ENCODE results near the gene EXOSC9.

Gene EXOSC9

GRCh38 chr4:121824171-121824527 is 23.0 kb downstream of the EXOSC9 start:
- DNase-seq, result no peak

DNA sequence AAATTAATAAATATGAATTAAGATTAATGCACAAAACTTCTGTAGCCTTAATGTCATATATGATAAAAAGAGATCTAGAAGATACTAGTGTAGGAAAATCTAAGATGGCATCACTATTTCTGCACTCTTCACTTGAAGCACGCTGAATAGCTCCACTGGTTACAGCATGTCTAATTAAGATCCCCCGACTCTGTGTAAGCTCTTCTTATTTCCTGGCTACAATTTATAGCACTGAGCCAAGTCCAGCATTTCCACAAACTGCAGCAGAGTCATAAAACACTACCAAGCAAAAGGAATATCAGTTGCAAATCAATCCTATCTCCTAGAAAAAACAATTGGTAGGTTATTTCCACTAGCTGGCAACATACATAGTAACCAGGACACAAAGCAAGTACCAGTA is 23.8 kb downstream of the EXOSC9 start:
- DNase-seq, result no peak

DNA sequence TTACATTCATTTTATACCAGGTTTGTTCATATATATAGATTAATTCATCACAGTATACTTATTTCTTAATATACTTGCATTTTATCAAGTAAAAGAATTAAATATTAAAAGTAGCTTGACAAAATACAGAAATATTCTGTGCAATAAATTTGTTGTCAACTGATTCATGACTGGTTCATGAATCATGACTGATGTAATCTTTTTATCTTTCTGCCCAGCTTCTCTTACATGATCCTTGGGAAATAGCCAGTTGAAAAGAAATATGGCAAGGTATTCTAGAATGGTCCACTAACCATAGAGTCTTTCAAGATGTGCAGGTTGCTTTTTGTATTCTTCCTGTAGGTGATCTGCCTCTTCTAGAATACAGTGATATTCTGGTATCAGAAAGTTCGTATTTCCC is 26.7 kb downstream of the EXOSC9 start:
- no peak for DNase-seq

- no peak for DNase-seq
Observed at GRCh38 chr4:121829511-121829910, 28.4 kb downstream of the EXOSC9 start.

DNA sequence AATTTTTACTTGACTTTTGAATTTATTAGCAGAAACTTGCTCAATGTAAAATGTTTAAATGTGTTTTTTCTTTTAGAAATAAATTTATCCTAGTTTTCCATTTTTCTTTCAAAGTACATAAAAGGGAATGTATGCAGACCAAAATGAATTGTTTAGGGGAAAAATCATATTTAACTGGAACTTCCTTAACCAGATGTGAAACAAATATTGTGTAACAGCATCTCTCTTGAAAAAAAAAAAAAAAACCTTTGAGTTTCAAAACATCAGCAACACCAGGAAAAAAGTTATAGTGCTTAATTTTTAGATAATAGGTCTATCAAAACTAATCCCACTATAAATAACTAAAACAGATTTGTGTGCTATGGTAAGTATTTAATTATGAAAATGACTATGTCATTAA is 37.0 kb downstream of the EXOSC9 start:
- no peak for DNase-seq

GRCh38 chr4:121842862-121843261 is 41.7 kb downstream of the EXOSC9 start:
- no peak for DNase-seq

- DNase-seq, result no peak
Observed at GRCh38 chr4:121846662-121847061, 45.5 kb downstream of the EXOSC9 start.

- no peak for DNase-seq
Observed at GRCh38 chr4:121851354-121851753, 50.2 kb downstream of the EXOSC9 start.

- DNase-seq, result no peak
Observed at GRCh38 chr4:121860121-121860520, 59.0 kb downstream of the EXOSC9 start.

GRCh38 chr4:121861426-121861825 is 60.3 kb downstream of the EXOSC9 start:
- DNase-seq, result no peak

DNA sequence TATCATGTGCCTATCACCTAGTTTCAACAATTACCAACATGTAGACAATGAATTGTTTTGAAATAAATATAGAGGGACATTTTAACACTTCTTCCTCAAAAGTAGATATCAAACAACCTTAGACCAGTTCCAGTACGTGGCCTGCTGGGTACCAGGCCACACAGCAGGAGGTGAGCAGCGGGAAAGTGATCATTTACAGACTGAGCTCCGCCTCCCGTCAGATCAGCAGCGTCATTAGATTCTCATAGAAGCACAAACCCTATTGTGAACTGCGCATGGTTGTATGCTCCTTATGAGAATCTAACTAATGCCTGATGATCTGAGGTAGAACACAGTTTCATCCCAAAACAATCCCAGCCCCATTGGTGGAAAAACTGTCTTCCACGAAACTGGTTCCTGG is 62.7 kb downstream of the EXOSC9 start:
- no peak for DNase-seq
